ENCODE data around the gene HLX. TPM values are rescaled to one million over a fixed set of nuclear protein-coding genes. Genes with fewer than 3 reads are reported as not detected.
A peak's percentile ranks its signal among the peaks of the same experiment; 100 is the strongest.

HLX gene
- total and polyA plus RNA-seq, 2 of the 13 experiments (the other 11 are each of a cell fraction or from before 2014, with no cell fraction given): 0.30 to 0.35 TPM

GRCh38 chr1:220879509-220880361 is 492 bp downstream of the HLX start (continued):
- no peak for TF ChIP-seq ZBTB40 (IDR thresholded peaks at IDR 0.05)
- TF ChIP-seq ZBTB40 (CRISPR knock-in tag; IDR thresholded peaks at IDR 0.05): no peak
- TF ChIP-seq ZNF432 (CRISPR knock-in tag; IDR thresholded peaks at IDR 0.05; ENCODE audit: borderline replicate concordance): no peak
- TF ChIP-seq GABPB1 (CRISPR knock-in tag; IDR thresholded peaks at IDR 0.05): peak; percentile 24; the same call in 1 of the 2 replicates
- no peak for TF ChIP-seq ZNF543 (CRISPR knock-in tag; IDR thresholded peaks at IDR 0.05)
- no peak for TF ChIP-seq ZSCAN12 (CRISPR knock-in tag; IDR thresholded peaks at IDR 0.05)
- no peak for TF ChIP-seq ZNF251 (CRISPR knock-in tag; IDR thresholded peaks at IDR 0.05)
- TF ChIP-seq ZBTB26 (CRISPR knock-in tag; IDR thresholded peaks at IDR 0.05; ENCODE audit: borderline replicate concordance): no peak
- no peak for TF ChIP-seq PHF21A (CRISPR knock-in tag; IDR thresholded peaks at IDR 0.05)
- no peak for TF ChIP-seq RXRA (CRISPR knock-in tag; IDR thresholded peaks at IDR 0.05)
- TF ChIP-seq DZIP1 (CRISPR knock-in tag; IDR thresholded peaks at IDR 0.05): no peak
- no peak for TF ChIP-seq MTA3 (CRISPR knock-in tag; IDR thresholded peaks at IDR 0.05)
- TF ChIP-seq SP140L (CRISPR knock-in tag; IDR thresholded peaks at IDR 0.05; ENCODE audit: borderline replicate concordance): no peak

All from HepG2 (cell line).